WI38 (cell line): ENCODE results near the gene GLIPR2.
"Not testable (repeated sequence)": the region's sequence is repeated elsewhere in the genome, so short reads cannot be mapped to it uniquely, and the experiment has no call there.

Source experiments
- H3K4me3 ChIP-seq: 2 replicates; pipeline ENCODE4 v1.5.1; 2011; ENCODE audit warnings: low read depth, mild to moderate bottlenecking, control low read depth, low read length
- CTCF ChIP-seq: IDR thresholded peaks from 2 replicates; pipeline ENCODE4 v1.5.1; 2012; ENCODE audit warnings: low read depth, mild to moderate bottlenecking, control low read depth, low read length

GLIPR2 gene

DNA sequence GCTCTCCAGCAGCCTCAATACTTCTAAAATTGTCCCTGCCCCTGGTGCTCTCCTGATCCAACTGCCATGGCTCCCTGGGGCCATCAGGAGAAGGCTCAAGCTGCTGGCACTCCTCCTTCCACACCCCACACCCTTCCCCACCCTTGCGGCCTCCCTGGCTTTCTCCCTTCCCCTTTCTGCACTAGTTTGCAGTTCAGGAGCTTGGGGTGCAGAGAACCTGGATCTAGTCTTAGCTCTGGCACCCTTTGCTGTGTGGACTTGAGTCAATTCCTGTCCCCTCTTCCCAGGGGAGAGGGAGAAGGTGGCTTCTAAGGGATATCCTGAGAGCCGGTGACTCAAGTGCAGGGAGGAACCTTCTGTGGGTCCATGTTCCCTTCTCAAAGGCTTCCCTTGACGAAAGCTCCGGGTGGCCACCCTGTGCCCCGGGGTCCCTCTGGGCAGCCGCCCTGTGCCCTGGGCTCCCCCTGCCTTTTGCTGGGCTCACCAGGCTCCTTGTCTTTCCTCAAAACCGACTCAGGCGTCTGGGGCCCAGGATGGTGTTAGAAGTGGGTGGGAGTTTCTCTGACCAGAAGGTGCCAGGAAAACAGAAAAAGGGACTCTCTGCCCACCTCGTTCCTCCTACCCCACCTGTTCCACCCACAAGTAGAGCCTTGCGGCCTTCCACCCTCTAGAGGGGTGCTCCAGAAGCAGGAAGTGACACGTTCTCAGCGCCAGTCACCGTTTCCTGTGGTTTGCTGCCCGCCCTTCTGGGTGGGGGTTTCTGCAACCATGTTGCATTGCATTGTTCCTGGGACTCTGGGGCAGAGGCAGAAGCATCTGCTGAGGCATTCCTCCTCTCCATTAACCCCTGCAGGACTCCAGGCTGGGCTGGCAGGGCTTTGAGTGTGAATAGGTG is 15.0 kb downstream of the GLIPR2 start:
- TF ChIP-seq CTCF: no peak
- H3K4me3 ChIP-seq: no peak overlapping the region

GRCh38 chr9:36152741-36153438 is 16.4 kb downstream of the GLIPR2 start:
- no peak for TF ChIP-seq CTCF
- no peak overlapping the region for H3K4me3 ChIP-seq

- no peak for TF ChIP-seq CTCF
- H3K4me3 ChIP-seq: no peak overlapping the region
These were observed 17.2 kb downstream of the GLIPR2 start for GRCh38 chr9:36153746-36154145.

- no peak for TF ChIP-seq CTCF
- H3K4me3 ChIP-seq: no peak overlapping the region
These were observed 17.9 kb downstream of the GLIPR2 start for GRCh38 chr9:36154331-36154952.

DNA sequence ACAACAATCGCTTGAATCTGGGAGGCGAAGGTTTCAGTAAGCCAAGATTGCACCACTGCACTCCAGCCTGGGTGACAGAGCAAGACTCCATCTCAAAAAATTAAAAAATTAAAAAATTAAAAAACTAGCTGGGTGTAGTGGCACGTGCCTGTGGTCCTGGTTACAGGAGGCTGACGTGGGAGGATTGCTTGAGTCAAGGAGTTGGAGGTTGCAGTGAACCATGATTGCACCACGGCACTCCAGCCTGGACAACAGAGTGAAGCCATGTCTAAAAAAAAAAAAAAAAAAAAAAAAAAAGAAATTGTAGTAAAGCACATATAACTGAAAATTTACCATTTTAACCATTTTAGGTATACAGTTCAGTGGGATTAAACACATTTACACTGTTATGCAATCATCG is 19.6 kb downstream of the GLIPR2 start:
- TF ChIP-seq CTCF: no peak
- no peak overlapping the region for H3K4me3 ChIP-seq

DNA sequence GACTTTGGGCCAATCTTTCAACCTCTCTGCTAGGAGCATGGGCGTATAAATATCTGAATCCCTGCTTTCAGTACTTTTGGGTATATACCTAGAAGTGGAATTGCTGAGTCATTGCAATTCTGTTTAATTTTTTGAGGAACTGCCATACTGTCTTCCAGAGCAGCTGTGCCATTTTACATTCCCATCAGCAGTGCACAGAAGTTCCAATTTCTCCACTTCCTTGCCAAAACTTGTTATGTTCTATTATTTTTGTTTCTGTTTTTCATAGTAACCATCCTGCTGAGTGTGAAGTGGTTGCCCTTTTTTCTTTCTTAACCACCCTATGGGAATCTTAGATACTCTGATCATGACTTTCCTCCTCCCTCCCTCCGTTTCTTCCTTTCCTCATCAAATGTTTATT is 21.6 kb downstream of the GLIPR2 start:
- TF ChIP-seq CTCF: no peak
- no peak overlapping the region for H3K4me3 ChIP-seq

GRCh38 chr9:36158917-36159316 is 22.4 kb downstream of the GLIPR2 start:
- H3K4me3 ChIP-seq: no peak overlapping the region
- TF ChIP-seq CTCF: no peak

GRCh38 chr9:36159509-36159908 is 23.0 kb downstream of the GLIPR2 start:
- H3K4me3 ChIP-seq: not testable (repeated sequence)

GRCh38 chr9:36160126-36160525 is 23.6 kb downstream of the GLIPR2 start:
- not testable (repeated sequence) for H3K4me3 ChIP-seq
